Measurements from ENCODE around the gene SPATS2L. TPM values are rescaled to one million over a fixed set of nuclear protein-coding genes. Genes with fewer than 3 reads are reported as not detected.

The SPATS2L gene
- total RNA-seq, 1 experiment from 2014 or later: not detected

DNA sequence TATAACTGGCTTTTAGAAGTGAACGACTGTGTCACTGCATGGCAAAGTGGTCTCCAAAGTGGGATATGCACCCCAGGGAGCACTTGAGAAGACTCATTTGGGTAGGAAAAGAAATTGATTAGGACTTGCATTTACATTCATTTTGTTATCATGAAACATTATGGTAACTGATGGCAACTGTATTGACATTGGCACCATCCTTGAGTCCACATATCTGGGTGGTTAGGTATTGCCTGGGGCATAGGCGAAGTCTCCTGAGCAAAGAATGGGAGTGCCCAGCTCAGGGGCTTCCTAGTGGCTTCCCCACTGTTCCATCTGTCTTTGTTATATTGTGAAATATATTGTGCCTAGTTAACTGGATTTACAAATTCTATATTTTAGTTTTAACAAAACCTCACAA is 29.2 kb downstream of the SPATS2L start:
- no peaks in the 10 kb centered on the region for H3K79me2 ChIP-seq (ENCODE audit: low read length)

DNA sequence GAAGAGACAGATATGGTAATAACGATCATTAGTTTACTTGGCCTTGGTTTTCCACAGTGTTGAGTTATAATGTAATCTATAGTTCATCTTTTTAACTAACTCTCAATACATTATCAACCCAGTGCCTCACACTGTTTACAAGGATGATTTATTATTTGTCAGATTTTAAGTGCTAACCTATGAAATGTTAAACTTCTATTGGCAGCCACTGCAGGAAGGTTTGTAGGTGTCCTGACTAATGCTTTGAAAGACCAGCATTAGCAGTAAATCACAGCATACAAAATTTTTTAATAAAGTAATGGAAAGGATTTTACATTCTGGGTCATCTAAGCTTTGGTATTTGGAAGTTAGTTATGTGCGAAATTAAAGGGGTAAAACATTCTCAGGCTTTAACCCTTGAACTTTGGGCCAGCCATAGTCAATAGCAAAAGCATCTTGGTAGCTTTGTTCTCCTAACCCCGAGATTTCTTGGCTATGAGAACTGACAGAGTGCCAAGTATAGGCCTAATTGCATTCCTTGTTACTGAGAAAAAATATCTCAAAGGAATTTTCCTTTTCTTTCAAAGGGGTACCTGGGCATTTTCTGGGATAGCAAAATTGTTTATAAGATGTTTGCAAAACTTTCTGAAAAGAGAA is 30.6 kb downstream of the SPATS2L start:
- Histone ChIP-seq H3K4me3 (ENCODE audit: low read length) (no peak overlapping the region), H3K79me2 (ENCODE audit: low read length) (no peaks in the 10 kb centered on the region), H4K20me1 (ENCODE audit: insufficient read depth, low read depth, low read length) (no peaks in the 10 kb centered on the region), H3K9ac (ENCODE audit: low read length) (no peak overlapping the region), H3K4me1 (ENCODE audit: low read length) (no peaks in the 10 kb centered on the region), H3K9me3 (ENCODE audit: low read length) (no peaks in the 10 kb centered on the region), H3K4me2 (ENCODE audit: low read depth, low read length, poor library complexity, severe bottlenecking) (no peak overlapping the region), H3K36me3 (ENCODE audit: insufficient read depth, low read length) (no peaks in the 10 kb centered on the region), H2AFZ (ENCODE audit: low read length) (no peak overlapping the region), H3K9me2 (replicated peaks; ENCODE audit: insufficient read depth, low read length) (no peaks in the 10 kb centered on the region), H3K27me3 (ENCODE audit: low read length) (no peaks in the 10 kb centered on the region), H3K27ac (ENCODE audit: low read length) (no peak overlapping the region)
- no peak for DNase-seq

More for the DNA sequence above, 29.2 kb downstream of the SPATS2L start:
- no peak overlapping the region for H3K27ac ChIP-seq (ENCODE audit: low read length)
- no peaks in the 10 kb centered on the region for H3K27me3 ChIP-seq (ENCODE audit: low read length)
- H4K20me1 ChIP-seq (ENCODE audit: insufficient read depth, low read depth, low read length): no peaks in the 10 kb centered on the region
- no peak for DNase-seq
- no peak overlapping the region for H3K9ac ChIP-seq (ENCODE audit: low read length)
- H3K4me2 ChIP-seq (ENCODE audit: low read depth, low read length, poor library complexity, severe bottlenecking): no peak overlapping the region
- H3K9me2 ChIP-seq (replicated peaks; ENCODE audit: insufficient read depth, low read length): no peaks in the 10 kb centered on the region
- H2AFZ ChIP-seq (ENCODE audit: low read length): no peak overlapping the region
- H3K9me3 ChIP-seq (ENCODE audit: low read length): no peaks in the 10 kb centered on the region
- H3K36me3 ChIP-seq (ENCODE audit: insufficient read depth, low read length): no peaks in the 10 kb centered on the region
- no peak overlapping the region for H3K4me3 ChIP-seq (ENCODE audit: low read length)
- H3K4me1 ChIP-seq (ENCODE audit: low read length): no peaks in the 10 kb centered on the region

DNA sequence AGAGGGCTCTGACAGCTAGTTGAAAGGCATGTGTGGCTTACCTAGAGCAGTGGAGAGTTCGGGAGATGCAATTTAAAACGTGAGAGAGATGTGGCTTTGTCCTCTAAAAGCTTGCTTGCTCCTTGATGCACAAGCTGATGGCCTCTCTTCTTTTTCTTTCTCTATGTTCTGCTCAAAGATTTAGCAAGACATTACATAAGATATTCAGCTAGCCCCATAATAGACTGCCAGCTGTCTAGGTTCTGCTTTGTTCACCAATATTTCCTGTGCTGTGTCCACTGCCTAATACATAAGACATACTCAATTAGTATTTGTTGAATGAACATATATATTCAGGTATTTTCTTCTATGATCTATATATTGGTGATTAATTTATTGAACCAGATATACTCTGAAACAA is 31.1 kb downstream of the SPATS2L start:
- H3K9ac ChIP-seq (ENCODE audit: low read length): no peak overlapping the region
- no peak for DNase-seq
- no peaks in the 10 kb centered on the region for H3K4me1 ChIP-seq (ENCODE audit: low read length)
- H3K27ac ChIP-seq (ENCODE audit: low read length): no peak overlapping the region
- H4K20me1 ChIP-seq (ENCODE audit: insufficient read depth, low read depth, low read length): no peaks in the 10 kb centered on the region
- no peaks in the 10 kb centered on the region for H3K9me3 ChIP-seq (ENCODE audit: low read length)
- no peaks in the 10 kb centered on the region for H3K79me2 ChIP-seq (ENCODE audit: low read length)
- no peak overlapping the region for H2AFZ ChIP-seq (ENCODE audit: low read length)
- no peak overlapping the region for H3K4me3 ChIP-seq (ENCODE audit: low read length)
- no peaks in the 10 kb centered on the region for H3K36me3 ChIP-seq (ENCODE audit: insufficient read depth, low read length)
- no peaks in the 10 kb centered on the region for H3K9me2 ChIP-seq (replicated peaks; ENCODE audit: insufficient read depth, low read length)
- no peak overlapping the region for H3K4me2 ChIP-seq (ENCODE audit: low read depth, low read length, poor library complexity, severe bottlenecking)
- H3K27me3 ChIP-seq (ENCODE audit: low read length): no peaks in the 10 kb centered on the region

DNA sequence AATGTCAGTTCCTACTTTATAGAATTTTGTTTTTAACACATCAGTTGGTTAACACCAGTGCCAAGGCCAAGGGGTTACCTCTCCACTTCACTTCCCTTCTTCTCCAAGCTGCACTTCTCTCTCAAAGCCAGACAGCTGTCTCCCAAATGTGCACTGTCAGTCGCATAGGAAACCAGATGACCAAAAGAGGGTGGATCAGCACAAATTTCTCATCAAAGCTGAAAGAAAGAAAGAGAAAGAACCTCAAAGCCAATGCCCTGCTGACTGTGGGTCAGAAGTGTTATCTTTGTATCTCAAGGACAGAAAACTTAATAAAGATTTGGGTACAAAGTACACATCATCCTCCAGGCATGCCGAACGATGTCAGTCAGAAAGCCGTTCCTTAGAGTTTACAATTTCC is 32.2 kb downstream of the SPATS2L start:
- H3K9ac ChIP-seq (ENCODE audit: low read length): no peak overlapping the region
- H4K20me1 ChIP-seq (ENCODE audit: insufficient read depth, low read depth, low read length): no peaks in the 10 kb centered on the region
- H2AFZ ChIP-seq (ENCODE audit: low read length): no peak overlapping the region
- H3K9me3 ChIP-seq (ENCODE audit: low read length): no peaks in the 10 kb centered on the region
- no peak overlapping the region for H3K4me2 ChIP-seq (ENCODE audit: low read depth, low read length, poor library complexity, severe bottlenecking)
- no peaks in the 10 kb centered on the region for H3K27me3 ChIP-seq (ENCODE audit: low read length)
- H3K9me2 ChIP-seq (replicated peaks; ENCODE audit: insufficient read depth, low read length): no peaks in the 10 kb centered on the region
- no peak overlapping the region for H3K27ac ChIP-seq (ENCODE audit: low read length)
- H3K4me3 ChIP-seq (ENCODE audit: low read length): no peak overlapping the region
- DNase-seq: no peak
- no peaks in the 10 kb centered on the region for H3K4me1 ChIP-seq (ENCODE audit: low read length)
- no peaks in the 10 kb centered on the region for H3K79me2 ChIP-seq (ENCODE audit: low read length)
- no peaks in the 10 kb centered on the region for H3K36me3 ChIP-seq (ENCODE audit: insufficient read depth, low read length)

DNA sequence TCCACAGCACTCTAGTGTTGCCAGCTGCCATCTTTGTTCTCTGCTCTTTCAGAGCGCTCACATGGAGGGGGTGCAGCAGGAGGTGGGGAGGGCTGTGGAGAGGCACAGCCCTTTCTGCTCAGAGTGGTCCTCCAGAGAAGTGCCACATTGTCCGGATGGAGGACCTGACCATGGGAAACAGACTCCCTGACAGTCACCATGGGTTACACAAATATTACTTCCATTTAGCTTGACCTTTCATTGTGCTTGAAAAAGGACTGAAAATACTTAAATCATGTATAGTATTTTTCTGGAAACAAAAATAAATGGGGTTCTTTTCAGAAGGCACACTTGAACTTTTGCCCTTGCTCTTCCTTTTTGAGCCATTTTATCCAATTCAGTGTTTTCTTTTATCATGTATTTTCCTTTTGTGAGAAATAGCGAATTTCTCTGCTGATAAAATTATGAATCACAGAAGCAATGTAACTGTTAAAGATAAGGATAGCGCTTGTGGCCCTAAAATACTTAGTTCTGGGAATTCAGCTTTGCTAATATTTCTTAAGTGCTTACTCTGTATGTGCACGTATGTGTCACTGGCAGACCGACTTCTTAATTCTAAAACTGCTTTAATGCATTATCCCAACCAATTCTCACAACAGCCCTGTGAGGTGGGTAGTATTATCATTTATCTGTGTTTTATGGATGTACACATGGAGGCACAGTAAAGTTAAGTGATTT is 34.2 kb downstream of the SPATS2L start:
- Histone ChIP-seq H3K27ac (ENCODE audit: low read length) (no peak overlapping the region), H3K4me3 (ENCODE audit: low read length) (no peak overlapping the region), H3K79me2 (ENCODE audit: low read length) (no peaks in the 10 kb centered on the region), H3K4me1 (ENCODE audit: low read length) (no peaks in the 10 kb centered on the region), H3K4me2 (ENCODE audit: low read depth, low read length, poor library complexity, severe bottlenecking) (no peak overlapping the region), H3K27me3 (ENCODE audit: low read length) (no peaks in the 10 kb centered on the region), H2AFZ (ENCODE audit: low read length) (no peak overlapping the region), H3K9me2 (replicated peaks; ENCODE audit: insufficient read depth, low read length) (no peaks in the 10 kb centered on the region), H3K36me3 (ENCODE audit: insufficient read depth, low read length) (no peaks in the 10 kb centered on the region), H3K9me3 (ENCODE audit: low read length) (no peaks in the 10 kb centered on the region), H4K20me1 (ENCODE audit: insufficient read depth, low read depth, low read length) (no peaks in the 10 kb centered on the region), H3K9ac (ENCODE audit: low read length) (no peak overlapping the region)
- DNase-seq: no peak

DNA sequence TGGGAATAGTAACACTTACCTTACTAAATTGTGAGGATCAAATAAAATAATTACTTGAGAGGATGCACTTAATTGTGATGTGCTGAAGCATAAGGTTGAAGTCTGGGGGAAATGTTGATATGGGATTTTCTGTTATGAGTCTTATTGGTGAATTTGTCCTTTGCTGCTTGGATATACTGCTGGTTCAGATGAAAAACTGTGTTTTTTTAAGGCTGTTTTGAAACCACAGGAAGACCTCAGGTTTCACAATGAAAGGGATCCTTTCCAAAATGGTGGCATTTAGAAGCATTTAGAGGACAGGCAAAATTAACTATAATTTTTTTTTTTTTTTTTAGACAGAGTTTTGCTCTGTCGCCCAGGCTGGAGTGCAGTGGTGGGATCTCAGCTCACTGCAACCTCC is 34.9 kb downstream of the SPATS2L start:
- Histone ChIP-seq H3K27me3 (ENCODE audit: low read length) (no peaks in the 10 kb centered on the region), H3K36me3 (ENCODE audit: insufficient read depth, low read length) (no peaks in the 10 kb centered on the region), H2AFZ (ENCODE audit: low read length) (no peak overlapping the region), H3K4me3 (ENCODE audit: low read length) (no peak overlapping the region), H3K4me1 (ENCODE audit: low read length) (no peaks in the 10 kb centered on the region), H3K9me2 (replicated peaks; ENCODE audit: insufficient read depth, low read length) (no peaks in the 10 kb centered on the region), H3K27ac (ENCODE audit: low read length) (no peak overlapping the region), H3K9me3 (ENCODE audit: low read length) (no peaks in the 10 kb centered on the region), H3K4me2 (ENCODE audit: low read depth, low read length, poor library complexity, severe bottlenecking) (no peak overlapping the region), H3K9ac (ENCODE audit: low read length) (no peak overlapping the region), H4K20me1 (ENCODE audit: insufficient read depth, low read depth, low read length) (no peaks in the 10 kb centered on the region), H3K79me2 (ENCODE audit: low read length) (no peaks in the 10 kb centered on the region)
- no peak for DNase-seq

DNA sequence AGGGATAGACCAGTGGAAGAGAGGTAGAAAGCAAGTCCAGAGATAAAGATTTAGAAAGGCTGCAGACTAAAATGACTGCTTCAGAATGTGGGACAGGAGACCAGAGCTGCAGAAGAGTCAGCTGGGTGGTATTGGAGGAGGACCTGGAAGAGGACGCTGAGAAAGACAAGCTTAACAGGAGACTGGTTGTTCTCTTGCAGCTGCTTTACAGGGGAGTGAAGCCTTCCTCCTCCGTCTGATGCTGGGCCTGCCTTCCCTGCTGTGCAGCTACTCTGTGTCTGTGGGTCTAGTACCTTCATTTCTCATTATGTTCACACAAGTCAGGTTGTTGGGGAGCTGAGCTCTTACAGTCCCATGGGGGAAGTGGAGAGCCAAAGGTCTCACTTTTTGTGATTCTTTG is 35.7 kb downstream of the SPATS2L start:
- Histone ChIP-seq H3K4me1 (ENCODE audit: low read length) (no peaks in the 10 kb centered on the region), H3K4me3 (ENCODE audit: low read length) (no peak overlapping the region), H3K36me3 (ENCODE audit: insufficient read depth, low read length) (no peaks in the 10 kb centered on the region), H4K20me1 (ENCODE audit: insufficient read depth, low read depth, low read length) (no peaks in the 10 kb centered on the region), H3K4me2 (ENCODE audit: low read depth, low read length, poor library complexity, severe bottlenecking) (no peak overlapping the region), H3K79me2 (ENCODE audit: low read length) (no peaks in the 10 kb centered on the region), H3K27ac (ENCODE audit: low read length) (no peak overlapping the region), H2AFZ (ENCODE audit: low read length) (no peak overlapping the region), H3K9me2 (replicated peaks; ENCODE audit: insufficient read depth, low read length) (no peaks in the 10 kb centered on the region), H3K9ac (ENCODE audit: low read length) (no peak overlapping the region), H3K27me3 (ENCODE audit: low read length) (no peaks in the 10 kb centered on the region), H3K9me3 (ENCODE audit: low read length) (no peaks in the 10 kb centered on the region)
- no peak for DNase-seq

DNA sequence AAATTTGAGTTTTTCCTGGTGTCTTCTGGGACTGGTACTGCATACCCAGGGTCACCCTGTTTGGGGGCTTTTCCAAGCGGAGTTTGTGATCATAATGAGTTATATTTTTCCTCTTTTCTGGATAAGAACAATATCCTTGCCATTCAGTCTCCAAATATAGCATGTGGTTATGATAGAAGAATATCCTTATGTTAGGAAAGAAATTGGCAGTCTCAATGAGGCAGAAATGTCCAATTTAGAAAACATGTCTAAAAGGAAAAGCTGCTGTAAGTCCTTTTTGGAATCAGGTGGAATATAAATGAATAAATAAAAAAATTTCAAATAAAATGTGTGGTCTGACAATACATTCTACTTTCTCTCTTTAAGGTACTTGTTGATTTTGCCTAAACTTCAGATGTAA is 36.2 kb downstream of the SPATS2L start:
- Histone ChIP-seq H3K4me3 (ENCODE audit: low read length) (no peak overlapping the region), H3K36me3 (ENCODE audit: insufficient read depth, low read length) (no peaks in the 10 kb centered on the region), H3K9me2 (replicated peaks; ENCODE audit: insufficient read depth, low read length) (no peaks in the 10 kb centered on the region), H3K9me3 (ENCODE audit: low read length) (no peaks in the 10 kb centered on the region), H3K4me2 (ENCODE audit: low read depth, low read length, poor library complexity, severe bottlenecking) (no peak overlapping the region), H3K27me3 (ENCODE audit: low read length) (no peaks in the 10 kb centered on the region), H4K20me1 (ENCODE audit: insufficient read depth, low read depth, low read length) (no peaks in the 10 kb centered on the region), H3K27ac (ENCODE audit: low read length) (no peak overlapping the region), H3K79me2 (ENCODE audit: low read length) (no peaks in the 10 kb centered on the region), H3K9ac (ENCODE audit: low read length) (no peak overlapping the region), H3K4me1 (ENCODE audit: low read length) (no peaks in the 10 kb centered on the region), H2AFZ (ENCODE audit: low read length) (no peak overlapping the region)
- DNase-seq: no peak
